Measurements from ENCODE around the gene FCAMR.
A peak's percentile ranks its signal among the peaks of the same experiment; 100 is the strongest.

FCAMR gene

GRCh38 chr1:206970446-206970845 lies at the start of gene FCAMR:
FCAMR (minus strand) TSS chr1:206970460; CDS start chr1:206970125, 335 bp downstream.
- DNase-seq: no peak

GRCh38 chr1:207019661-207020060 lies 49.4 kb upstream of the FCAMR start:
- no peak for DNase-seq

GRCh38 chr1:207019161-207019560 lies 48.9 kb upstream of the FCAMR start:
- no peak for DNase-seq

- no peak for DNase-seq
These were observed 48.4 kb upstream of the FCAMR start for GRCh38 chr1:207018707-207019106.

- DNase-seq: peak in 1 of 2 experiments; percentile 39
These were observed 47.6 kb upstream of the FCAMR start for GRCh38 chr1:207017615-207018559.

GRCh38 chr1:207015791-207016190 lies 45.5 kb upstream of the FCAMR start:
- DNase-seq: no peak

- DNase-seq: no peak
These were observed 44.5 kb upstream of the FCAMR start for GRCh38 chr1:207014728-207015127.

GRCh38 chr1:207013321-207014085 lies 43.2 kb upstream of the FCAMR start:
- DNase-seq: no peak

- no peak for DNase-seq
These were observed 40.5 kb upstream of the FCAMR start for GRCh38 chr1:207010726-207011125.

GRCh38 chr1:207009945-207010344 lies 39.7 kb upstream of the FCAMR start:
- no peak for DNase-seq

- no peak for DNase-seq
These were observed 39.1 kb upstream of the FCAMR start for GRCh38 chr1:207009182-207009850.

- DNase-seq: peak in 1 of 2 experiments; percentile 25
These were observed 37.2 kb upstream of the FCAMR start for GRCh38 chr1:207007352-207008033.

GRCh38 chr1:207006914-207007313 lies 36.7 kb upstream of the FCAMR start:
- no peak for DNase-seq

GRCh38 chr1:207006083-207006482 lies 35.8 kb upstream of the FCAMR start:
- no peak for DNase-seq

- DNase-seq: peak; percentile 59 to 67
These were observed 34.9 kb upstream of the FCAMR start for GRCh38 chr1:207004931-207005830.

- no peak for DNase-seq
These were observed 33.0 kb upstream of the FCAMR start for GRCh38 chr1:207003210-207003609.

- no peak for DNase-seq
These were observed 32.5 kb upstream of the FCAMR start for GRCh38 chr1:207002724-207003146.

- DNase-seq: no peak
These were observed 31.4 kb upstream of the FCAMR start for GRCh38 chr1:207001492-207002245.

GRCh38 chr1:207000651-207001291 lies 30.5 kb upstream of the FCAMR start:
- DNase-seq: no peak

GRCh38 chr1:206998816-206999215 lies 28.6 kb upstream of the FCAMR start:
- DNase-seq: no peak

Measured in NCI-H446 (cell line).